GM15510 (cell line): Measurements from ENCODE around the gene GPR68.

Experiments
- POLR2A ChIP-seq: IDR thresholded peaks from 3 replicates; pipeline ENCODE4 v1.6.1; 2011; ENCODE audit warnings: borderline replicate concordance; ENCODE audit not compliant: insufficient read length; ENCODE audit errors: extremely low read depth

GPR68 gene, protein sequence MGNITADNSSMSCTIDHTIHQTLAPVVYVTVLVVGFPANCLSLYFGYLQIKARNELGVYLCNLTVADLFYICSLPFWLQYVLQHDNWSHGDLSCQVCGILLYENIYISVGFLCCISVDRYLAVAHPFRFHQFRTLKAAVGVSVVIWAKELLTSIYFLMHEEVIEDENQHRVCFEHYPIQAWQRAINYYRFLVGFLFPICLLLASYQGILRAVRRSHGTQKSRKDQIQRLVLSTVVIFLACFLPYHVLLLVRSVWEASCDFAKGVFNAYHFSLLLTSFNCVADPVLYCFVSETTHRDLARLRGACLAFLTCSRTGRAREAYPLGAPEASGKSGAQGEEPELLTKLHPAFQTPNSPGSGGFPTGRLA

DNA sequence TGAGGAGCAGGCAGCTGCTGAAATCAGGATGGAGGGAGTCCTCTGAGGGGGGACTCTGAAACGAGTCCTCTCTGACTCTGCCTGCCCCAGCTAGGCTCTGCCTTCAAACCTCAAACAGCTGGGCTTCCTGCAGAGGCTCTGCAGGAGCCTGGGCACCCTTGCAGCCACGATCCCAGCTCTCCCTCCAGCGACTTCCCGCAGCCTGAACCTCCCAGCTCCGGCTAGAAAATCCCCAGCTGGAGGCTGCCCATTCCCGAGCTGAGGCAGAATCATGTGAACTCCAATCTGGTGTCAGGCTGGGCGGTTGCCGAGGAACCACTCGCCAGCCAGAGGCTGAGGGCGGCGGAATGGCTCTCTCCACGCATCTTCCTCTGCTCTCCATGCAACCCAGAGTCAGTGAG is at the start of gene GPR68:
Gene GPR68, minus strand, starts transcription at position 204 of the 401 bp plus-strand sequence. CDS start 9,654 bp downstream, outside the sequence.
- TF ChIP-seq POLR2A = no peak

GRCh38 chr14:91294153-91294552 is 49.6 kb upstream of the GPR68 start:
- no peak for TF ChIP-seq POLR2A

- no peak for TF ChIP-seq POLR2A
Observed at GRCh38 chr14:91293281-91293680, 48.8 kb upstream of the GPR68 start.

- no peak for TF ChIP-seq POLR2A
Observed at GRCh38 chr14:91292491-91292890, 48.0 kb upstream of the GPR68 start.

GRCh38 chr14:91291786-91292405 is 47.4 kb upstream of the GPR68 start:
- TF ChIP-seq POLR2A = no peak

DNA sequence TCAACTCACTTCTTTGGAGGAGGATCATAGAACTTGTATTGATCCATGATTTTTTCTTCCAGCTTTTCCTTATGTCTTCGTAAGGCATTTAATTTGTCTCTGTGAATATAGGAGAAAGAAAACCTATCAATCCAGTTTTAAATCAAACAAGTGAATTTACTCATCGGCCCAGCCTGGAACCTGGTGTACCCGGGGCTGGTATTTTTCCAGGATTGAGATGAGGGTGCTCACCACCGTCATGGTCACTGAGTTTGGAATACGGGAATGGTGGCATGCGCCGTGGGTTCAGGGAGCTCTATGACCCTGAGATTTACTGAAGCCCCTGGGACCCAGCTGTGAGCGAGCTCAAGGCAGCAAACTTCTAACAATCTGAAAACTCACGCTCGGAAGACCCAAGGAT is 46.5 kb upstream of the GPR68 start:
- TF ChIP-seq POLR2A = no peak

DNA sequence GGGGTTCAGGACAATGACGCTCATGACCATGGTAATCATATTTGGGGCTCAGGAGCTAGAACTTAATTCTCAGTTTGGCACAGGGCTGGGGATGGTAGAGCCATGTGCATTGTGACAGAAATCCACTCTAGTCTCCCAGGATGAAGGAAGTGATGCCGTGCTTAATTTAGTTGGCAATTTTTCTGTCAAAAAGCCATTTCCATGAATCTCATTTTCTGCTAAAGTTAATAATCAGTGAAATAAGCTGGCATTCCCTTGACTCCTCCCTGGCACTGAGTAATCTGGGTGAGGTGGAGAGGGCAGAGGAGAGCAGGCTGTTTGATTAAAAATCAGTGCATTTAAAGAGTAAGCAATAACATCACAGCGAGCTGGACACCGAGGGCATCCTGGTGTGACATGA is 45.0 kb upstream of the GPR68 start:
- no peak for TF ChIP-seq POLR2A

GRCh38 chr14:91288876-91289275 is 44.4 kb upstream of the GPR68 start:
- TF ChIP-seq POLR2A = no peak

- TF ChIP-seq POLR2A = no peak
Observed at GRCh38 chr14:91286530-91286937, 42.0 kb upstream of the GPR68 start.

GRCh38 chr14:91284791-91285548 is 40.5 kb upstream of the GPR68 start:
- no peak for TF ChIP-seq POLR2A

DNA sequence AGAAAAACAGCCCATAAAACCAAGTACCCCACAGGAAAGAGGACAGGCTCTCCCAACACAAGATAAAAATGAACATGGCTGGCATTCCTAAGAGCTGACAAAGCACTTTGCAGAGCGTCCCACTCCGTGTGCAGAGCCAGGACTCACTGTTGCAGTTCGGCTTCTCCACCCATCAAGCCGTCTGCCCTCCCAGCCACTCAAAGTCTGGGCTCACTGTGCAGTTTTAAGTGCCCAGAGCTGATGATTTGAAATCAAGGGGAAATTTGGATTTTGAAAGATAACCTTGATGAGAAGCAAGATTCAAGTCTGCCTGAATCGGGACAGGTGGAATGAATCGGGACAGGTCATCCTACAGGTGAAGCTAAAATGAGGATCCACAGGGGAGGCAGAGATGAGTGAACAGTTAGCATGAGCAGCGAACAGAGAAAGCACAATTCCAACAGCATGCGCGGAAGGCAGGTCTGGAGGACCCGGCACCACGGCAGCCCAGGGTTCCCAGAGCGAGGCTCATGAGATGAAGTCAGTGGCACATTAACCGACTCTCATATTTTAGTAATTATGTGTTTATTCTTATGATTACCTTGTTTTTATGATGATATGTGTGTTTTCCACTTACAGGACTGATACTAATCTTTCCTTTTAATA is 39.8 kb upstream of the GPR68 start:
- no peak for TF ChIP-seq POLR2A

GRCh38 chr14:91283666-91284065 is 39.2 kb upstream of the GPR68 start:
- no peak for TF ChIP-seq POLR2A

DNA sequence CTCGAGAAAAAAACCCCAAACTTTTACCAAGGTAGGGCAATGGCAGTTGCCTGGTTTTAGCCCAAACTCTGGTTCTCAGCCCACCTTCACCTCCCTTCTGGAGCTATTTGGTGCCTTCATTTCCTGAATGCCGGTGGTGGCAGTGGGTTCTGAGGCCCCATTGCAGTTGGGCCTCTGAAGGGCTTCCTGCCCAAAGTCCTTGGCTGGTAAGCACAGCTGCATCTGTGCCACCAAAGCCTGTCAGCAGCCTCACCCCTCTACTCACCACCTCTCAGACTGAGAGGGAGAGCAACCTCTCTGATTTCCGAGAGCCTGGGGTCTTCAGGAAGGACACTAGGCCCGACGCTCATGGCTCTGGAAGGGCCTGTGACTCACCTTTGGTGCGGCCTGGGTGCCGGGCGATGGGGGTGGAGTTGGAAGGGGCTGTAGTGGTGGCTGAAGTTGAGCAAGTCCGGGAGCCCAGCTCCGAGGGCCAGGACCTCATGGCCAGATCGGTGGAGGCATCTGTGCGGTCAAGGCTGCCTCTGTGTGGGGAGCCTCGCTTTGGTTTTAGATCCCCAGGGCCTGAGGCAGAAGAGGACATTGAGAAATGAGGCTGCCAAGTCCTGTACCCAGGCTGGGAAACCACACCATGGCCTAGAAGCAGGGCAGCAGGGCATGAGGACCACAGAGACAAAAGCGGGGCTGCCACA is 38.6 kb upstream of the GPR68 start:
- TF ChIP-seq POLR2A = no peak

GRCh38 chr14:91281346-91281745 is 36.8 kb upstream of the GPR68 start:
- no peak for TF ChIP-seq POLR2A
